ENCODE data around the gene DHX34. TPM values are rescaled to one million over a fixed set of nuclear protein-coding genes. Genes with fewer than 3 reads are reported as not detected.

Gene DHX34
- total and polyA plus RNA-seq, 7 donors: 7.5 to 30.6 (median 10.0) TPM

- 0 to 1% (median 1%) methylated on average over 27 of the region's 27 CpGs for WGBS, 3 donors
- Histone ChIP-seq H3K27ac (no peak overlapping the region), H3K4me3 (no peak overlapping the region), H3K9me3 (no peaks in the 10 kb centered on the region), H3K27me3 (ENCODE audit: insufficient read depth in 3 of 3, low read length in 2 of 3) (peaks cover 0 to 84% (median 23%) of the 10 kb centered on the region in 3 donors), H3K36me3 (ENCODE audit: insufficient read depth in 1 of 2, low read depth in 1 of 2) (no peaks in the 10 kb centered on the region), H3K4me1 (peaks cover 7% of the 10 kb centered on the region)
- no peak for TF ChIP-seq CTCF (IDR thresholded peaks at IDR 0.05)
- DNase-seq: peak; percentile 81 to 82
- ATAC-seq: peak; percentile 72 to 84 (median 78)
- intact Hi-C loops (cut with DNase I): loop anchor here in 1 of 2 donors (10.0 kb wide), 1 partner anchor 134 kb away; no protein-coding TSS in a partner anchor
These were observed 79.2 kb downstream of the DHX34 start for GRCh38 chr19:47428177-47428894.

- H3K36me3 ChIP-seq (ENCODE audit: insufficient read depth in 1 of 2, low read depth in 1 of 2): no peaks in the 10 kb centered on the region
- TF ChIP-seq CTCF (IDR thresholded peaks at IDR 0.05): no peak
- H3K9me3 ChIP-seq: no peaks in the 10 kb centered on the region
- H3K4me3 ChIP-seq: no peak overlapping the region
- peaks cover 0 to 85% (median 18%) of the 10 kb centered on the region in 3 donors for H3K27me3 ChIP-seq (ENCODE audit: insufficient read depth in 3 of 3, low read length in 2 of 3)
- WGBS, 3 donors: 9 to 14% (median 13%) methylated on average over 15 to 20 of the region's 20 CpGs
- DNase-seq (no peak), ATAC-seq (no peak)
- no peak overlapping the region for H3K27ac ChIP-seq
- intact Hi-C loops (cut with DNase I): loop anchor here in 1 of 2 donors (10.0 kb wide), 1 partner anchor 134 kb away; no protein-coding TSS in a partner anchor
- H3K4me1 ChIP-seq: peaks cover 7% of the 10 kb centered on the region
These were observed 80.2 kb downstream of the DHX34 start for GRCh38 chr19:47429140-47429793.

- 4 to 6% (median 5%) methylated on average over 62 to 69 of the region's 69 CpGs for WGBS, 3 donors
- intact Hi-C loops (cut with DNase I): no loop called here
- no peaks in the 10 kb centered on the region for H3K36me3 ChIP-seq (ENCODE audit: insufficient read depth in 1 of 2, low read depth in 1 of 2)
- H3K4me1 ChIP-seq: peaks cover 7% of the 10 kb centered on the region
- ATAC-seq (peak; percentile 39 to 50 (median 46)), DNase-seq (no peak)
- no peak for TF ChIP-seq CTCF (IDR thresholded peaks at IDR 0.05)
- H3K4me3 ChIP-seq: peak overlapping the region; percentile 3
- H3K27me3 ChIP-seq (ENCODE audit: insufficient read depth in 3 of 3, low read length in 2 of 3): peaks cover 0 to 76% (median 18%) of the 10 kb centered on the region in 3 donors
- H3K9me3 ChIP-seq: no peaks in the 10 kb centered on the region
- H3K27ac ChIP-seq: no peak overlapping the region
These were observed 81.1 kb downstream of the DHX34 start for GRCh38 chr19:47430041-47430802.

- Histone ChIP-seq H3K27ac (no peak overlapping the region), H3K9me3 (no peaks in the 10 kb centered on the region), H3K4me3 (no peak overlapping the region), H3K36me3 (ENCODE audit: insufficient read depth in 1 of 2, low read depth in 1 of 2) (no peaks in the 10 kb centered on the region), H3K27me3 (ENCODE audit: insufficient read depth in 3 of 3, low read length in 2 of 3) (peaks cover 0 to 68% (median 18%) of the 10 kb centered on the region in 3 donors), H3K4me1 (peaks cover 7% of the 10 kb centered on the region)
- DNase-seq (no peak), ATAC-seq (no peak)
- no peak for TF ChIP-seq CTCF (IDR thresholded peaks at IDR 0.05)
- intact Hi-C loops (cut with DNase I): no loop called here
- 68 to 82% (median 74%) methylated on average over 17 to 18 of the region's 18 CpGs for WGBS, 3 donors
These were observed 83.0 kb downstream of the DHX34 start for GRCh38 chr19:47432091-47432490.

Other genes with a start within 250 kb of the DHX34 start
- gene ZC3H4, start 235.5 kb upstream of the DHX34 start, total RNA-seq: 10 to 100 TPM; 24.3 to 35.8 (median 28.5) TPM
- gene ZC3H4, start 235.5 kb upstream of the DHX34 start, polyA plus RNA-seq: 10 to 100 TPM in 1 of 3 donors, 1 to 10 TPM in 2; 4.4 to 15.2 (median 5.1) TPM
- gene SAE1, start 218.5 kb upstream of the DHX34 start, total RNA-seq: 10 to 100 TPM; 37.8 to 55.8 (median 41.5) TPM
- gene SAE1, start 218.5 kb upstream of the DHX34 start, polyA plus RNA-seq: 10 to 100 TPM; 30.7 to 63.4 (median 62.0) TPM
- 10 to 100 TPM in 1 of 4 donors, 1 to 10 TPM in 3; 2.7 to 32.5 (median 4.7) TPM for gene BBC3, start 118.1 kb upstream of the DHX34 start, total RNA-seq
- 1 to 10 TPM; 2.7 to 6.6 (median 2.9) TPM for gene BBC3, start 118.1 kb upstream of the DHX34 start, polyA plus RNA-seq
- gene CCDC9, start 92.8 kb upstream of the DHX34 start, total RNA-seq: 10 to 100 TPM; 16.9 to 28.2 (median 24.2) TPM
- 10 to 100 TPM; 18.8 to 28.5 (median 24.0) TPM for gene CCDC9, start 92.8 kb upstream of the DHX34 start, polyA plus RNA-seq
- gene INAFM1, start 74.4 kb upstream of the DHX34 start, total RNA-seq: 10 to 100 TPM; 13.6 to 18.9 (median 15.8) TPM
- 10 to 100 TPM in 1 of 3 donors, 1 to 10 TPM in 2; 3.6 to 21.2 (median 9.9) TPM for gene INAFM1, start 74.4 kb upstream of the DHX34 start, polyA plus RNA-seq
- gene C5AR1, start 39.5 kb upstream of the DHX34 start, total RNA-seq: 1 to 10 TPM; 2.4 to 6.3 (median 4.5) TPM
- 1 to 10 TPM in 1 of 3 donors, under 1 TPM in 2; 0.64 to 2.3 (median 0.77) TPM for gene C5AR1, start 39.5 kb upstream of the DHX34 start, polyA plus RNA-seq
- gene C5AR2, start 17.1 kb upstream of the DHX34 start, total RNA-seq: under 1 TPM in 3 of 4 donors, not detected in 1; 0.27 to 0.43 (median 0.37) TPM
- gene C5AR2, start 17.1 kb upstream of the DHX34 start, polyA plus RNA-seq: under 1 TPM in 2 of 3 donors, not detected in 1; 0.06 to 0.44 TPM
- gene MEIS3, start 70.2 kb downstream of the DHX34 start, total RNA-seq: 1 to 10 TPM; 1.3 to 2.1 (median 1.8) TPM
- 1 to 10 TPM in 2 of 3 donors, under 1 TPM in 1; 0.83 to 2.4 (median 1.4) TPM for gene MEIS3, start 70.2 kb downstream of the DHX34 start, polyA plus RNA-seq
- gene SLC8A2, start 122.6 kb downstream of the DHX34 start, total RNA-seq: under 1 TPM; 0.13 to 0.54 (median 0.25) TPM
- gene SLC8A2, start 122.6 kb downstream of the DHX34 start, polyA plus RNA-seq: under 1 TPM in 2 of 3 donors, not detected in 1; 0.12 to 0.18 TPM
- gene KPTN, start 134.9 kb downstream of the DHX34 start, total RNA-seq: 10 to 100 TPM in 1 of 4 donors, 1 to 10 TPM in 3; 5.9 to 11.2 (median 8.1) TPM
- gene KPTN, start 134.9 kb downstream of the DHX34 start, polyA plus RNA-seq: 10 to 100 TPM in 1 of 3 donors, 1 to 10 TPM in 2; 3.8 to 21.5 (median 9.7) TPM
- 100 to 1,000 TPM; 124 to 182 (median 159) TPM for gene NAPA, start 165.7 kb downstream of the DHX34 start, total RNA-seq
- 100 to 1,000 TPM; 103 to 123 (median 109) TPM for gene NAPA, start 165.7 kb downstream of the DHX34 start, polyA plus RNA-seq
- under 1 TPM; 0.13 to 0.73 (median 0.32) TPM for gene ZNF541, start 223.8 kb downstream of the DHX34 start, total RNA-seq
- gene ZNF541, start 223.8 kb downstream of the DHX34 start, polyA plus RNA-seq: under 1 TPM; 0.06 to 0.42 (median 0.08) TPM